ENCODE data around the gene PIP5K1B. TPM values are rescaled to one million over a fixed set of nuclear protein-coding genes. Genes with fewer than 3 reads are reported as not detected.

Gene PIP5K1B
- total RNA-seq, 1 experiment from 2014 or later = 2.5 TPM

DNA sequence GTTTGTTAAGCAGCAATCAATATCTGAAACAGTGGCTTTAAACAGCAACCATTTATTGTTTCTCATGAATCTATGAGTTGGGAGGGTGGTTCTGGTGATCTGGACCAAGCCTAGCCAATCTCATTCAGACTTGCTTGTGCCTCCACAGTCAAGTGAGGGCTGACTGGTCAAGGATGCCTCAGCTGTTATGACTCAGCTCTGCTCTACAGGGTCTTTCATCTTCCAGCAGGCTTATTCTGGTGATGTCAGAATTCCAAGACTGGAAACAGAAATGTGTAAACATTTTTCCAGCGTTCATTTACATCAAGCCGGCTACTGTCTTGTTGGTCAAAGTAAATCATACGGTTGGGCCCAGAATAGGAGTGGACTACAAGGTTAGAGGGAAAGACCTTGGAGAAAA lies 2.5 kb upstream of the PIP5K1B start:
- TF ChIP-seq, protein P1, sequence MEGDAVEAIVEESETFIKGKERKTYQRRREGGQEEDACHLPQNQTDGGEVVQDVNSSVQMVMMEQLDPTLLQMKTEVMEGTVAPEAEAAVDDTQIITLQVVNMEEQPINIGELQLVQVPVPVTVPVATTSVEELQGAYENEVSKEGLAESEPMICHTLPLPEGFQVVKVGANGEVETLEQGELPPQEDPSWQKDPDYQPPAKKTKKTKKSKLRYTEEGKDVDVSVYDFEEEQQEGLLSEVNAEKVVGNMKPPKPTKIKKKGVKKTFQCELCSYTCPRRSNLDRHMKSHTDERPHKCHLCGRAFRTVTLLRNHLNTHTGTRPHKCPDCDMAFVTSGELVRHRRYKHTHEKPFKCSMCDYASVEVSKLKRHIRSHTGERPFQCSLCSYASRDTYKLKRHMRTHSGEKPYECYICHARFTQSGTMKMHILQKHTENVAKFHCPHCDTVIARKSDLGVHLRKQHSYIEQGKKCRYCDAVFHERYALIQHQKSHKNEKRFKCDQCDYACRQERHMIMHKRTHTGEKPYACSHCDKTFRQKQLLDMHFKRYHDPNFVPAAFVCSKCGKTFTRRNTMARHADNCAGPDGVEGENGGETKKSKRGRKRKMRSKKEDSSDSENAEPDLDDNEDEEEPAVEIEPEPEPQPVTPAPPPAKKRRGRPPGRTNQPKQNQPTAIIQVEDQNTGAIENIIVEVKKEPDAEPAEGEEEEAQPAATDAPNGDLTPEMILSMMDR (conservative IDR thresholded peaks at IDR 0.05) = no peak
- no peak overlapping the region for H3K18ac ChIP-seq (ENCODE audit: insufficient read length, low read depth, low read length)
- H3K27me3 ChIP-seq (ENCODE audit: insufficient read depth, low read length) = peaks cover 9% of the 10 kb centered on the region; the same call in 1 of the 2 replicates
- no peak overlapping the region for H3K9ac ChIP-seq (ENCODE audit: extremely low read depth, insufficient read length, low read length)
- no CpG with 5 or more reads among the region's 3 CpGs for WGBS (ENCODE audit: extremely low coverage, insufficient read length, low lambda C conversion rate)
- no peak overlapping the region for H4K91ac ChIP-seq (ENCODE audit: insufficient read length, low read depth, low read length)
- Mint-ChIP-seq H3K27ac (no peak overlapping the region), H3K27me3 (ENCODE audit: low read depth) (peaks cover 72% of the 10 kb centered on the region), H3K4me3 (no peak overlapping the region), H3K4me1 (peaks cover 20 to 23% of the 10 kb centered on the region in 2 experiments), H3K36me3 (ENCODE audit: insufficient read depth in 1 of 3, low read depth in 3 of 3) (no peaks in the 10 kb centered on the region), H3K9me3 (no peaks in the 10 kb centered on the region; a peak in 1 of 5 replicates)
- no peak overlapping the region for H3K56ac ChIP-seq (ENCODE audit: insufficient read length, low read depth, low read length)
- no peak for DNase-seq
- H3K27ac ChIP-seq (ENCODE audit: insufficient read length, low read depth, low read length) = no peak overlapping the region
- no peak overlapping the region for H4K8ac ChIP-seq (replicated peaks; ENCODE audit: insufficient read length, low read depth, low read length)
- H3K9me3 ChIP-seq (ENCODE audit: control insufficient read depth, low read depth, low read length) = no peaks in the 10 kb centered on the region
- no peaks in the 10 kb centered on the region for H3K79me1 ChIP-seq (ENCODE audit: insufficient read depth, low read depth, low read length, poor library complexity, severe bottlenecking)
- no peak overlapping the region for H2BK120ac ChIP-seq (ENCODE audit: low read depth, low read length, poor library complexity, severe bottlenecking)
- H2BK15ac ChIP-seq (ENCODE audit: low read depth, low read length) = no peak overlapping the region
- no peaks in the 10 kb centered on the region for H4K20me1 ChIP-seq (ENCODE audit: control insufficient read depth, insufficient read depth, insufficient read length)
- no peak overlapping the region for H2BK20ac ChIP-seq (ENCODE audit: low read depth, low read length, poor library complexity, severe bottlenecking)
- no peaks in the 10 kb centered on the region for H3K4me1 ChIP-seq (ENCODE audit: insufficient read depth, low read length)
- no peak overlapping the region for H2AFZ ChIP-seq (ENCODE audit: low read length)
- no peak overlapping the region for H3K23ac ChIP-seq (ENCODE audit: insufficient read length, low read depth, low read length)
- H3K79me2 ChIP-seq (ENCODE audit: insufficient read depth, low read length) = no peaks in the 10 kb centered on the region
- no peak overlapping the region for H3K14ac ChIP-seq (ENCODE audit: insufficient read depth, low read length)
- no peak overlapping the region for H3T11ph ChIP-seq (ENCODE audit: low read length)
- no peak overlapping the region for H2BK12ac ChIP-seq (ENCODE audit: insufficient read length, low read depth, low read length)
- H3K4ac ChIP-seq (ENCODE audit: low read depth, low read length) = no peak overlapping the region
- peaks cover 10% of the 10 kb centered on the region for H3K23me2 ChIP-seq (ENCODE audit: insufficient read length, low read depth, low read length, poor library complexity, severe bottlenecking)
- no peak overlapping the region for H2BK5ac ChIP-seq (ENCODE audit: insufficient read length, low read length)
- no peak overlapping the region for H4K5ac ChIP-seq (ENCODE audit: insufficient read length, low read depth, low read length)
- H2AK5ac ChIP-seq (ENCODE audit: insufficient read length, low read length) = no peak overlapping the region
- no peak overlapping the region for H3K4me2 ChIP-seq (ENCODE audit: insufficient read depth, insufficient read length, low read length)
